ENCODE measurements around the gene OBSL1. TPM values are rescaled to one million over a fixed set of nuclear protein-coding genes. Genes with fewer than 3 reads are reported as not detected.

The OBSL1 gene
- total RNA-seq, 4 donors from 2014 or later: 47.9 to 72.9 (median 56.5) TPM

DNA sequence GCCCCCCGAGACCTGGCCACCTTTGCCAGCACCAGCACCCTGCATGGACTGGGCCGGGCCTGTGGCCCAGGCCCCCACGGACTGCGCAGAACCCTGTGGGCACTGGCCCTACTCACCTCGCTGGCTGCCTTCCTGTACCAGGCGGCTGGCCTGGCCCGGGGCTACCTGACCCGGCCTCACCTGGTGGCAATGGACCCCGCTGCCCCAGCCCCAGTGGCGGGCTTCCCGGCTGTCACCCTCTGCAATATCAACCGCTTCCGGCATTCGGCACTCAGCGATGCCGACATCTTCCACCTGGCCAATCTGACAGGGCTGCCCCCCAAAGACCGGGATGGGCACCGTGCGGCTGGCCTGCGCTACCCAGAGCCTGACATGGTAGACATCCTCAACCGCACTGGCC, 56.5 kb downstream of the OBSL1 start:
- TF ChIP-seq, protein P1, sequence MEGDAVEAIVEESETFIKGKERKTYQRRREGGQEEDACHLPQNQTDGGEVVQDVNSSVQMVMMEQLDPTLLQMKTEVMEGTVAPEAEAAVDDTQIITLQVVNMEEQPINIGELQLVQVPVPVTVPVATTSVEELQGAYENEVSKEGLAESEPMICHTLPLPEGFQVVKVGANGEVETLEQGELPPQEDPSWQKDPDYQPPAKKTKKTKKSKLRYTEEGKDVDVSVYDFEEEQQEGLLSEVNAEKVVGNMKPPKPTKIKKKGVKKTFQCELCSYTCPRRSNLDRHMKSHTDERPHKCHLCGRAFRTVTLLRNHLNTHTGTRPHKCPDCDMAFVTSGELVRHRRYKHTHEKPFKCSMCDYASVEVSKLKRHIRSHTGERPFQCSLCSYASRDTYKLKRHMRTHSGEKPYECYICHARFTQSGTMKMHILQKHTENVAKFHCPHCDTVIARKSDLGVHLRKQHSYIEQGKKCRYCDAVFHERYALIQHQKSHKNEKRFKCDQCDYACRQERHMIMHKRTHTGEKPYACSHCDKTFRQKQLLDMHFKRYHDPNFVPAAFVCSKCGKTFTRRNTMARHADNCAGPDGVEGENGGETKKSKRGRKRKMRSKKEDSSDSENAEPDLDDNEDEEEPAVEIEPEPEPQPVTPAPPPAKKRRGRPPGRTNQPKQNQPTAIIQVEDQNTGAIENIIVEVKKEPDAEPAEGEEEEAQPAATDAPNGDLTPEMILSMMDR (IDR thresholded peaks at IDR 0.05 in 4 of 5, conservative IDR thresholded peaks at IDR 0.05 in 1 of 5): no peak
- TF ChIP-seq POLR2A (IDR thresholded peaks at IDR 0.05): no peak
- Histone ChIP-seq H3K9me3 (no peaks in the 10 kb centered on the region), H3K27ac (no peak overlapping the region), H3K4me3 (no peak overlapping the region), H3K27me3 (peaks cover 25 to 39% (median 31%) of the 10 kb centered on the region in 3 donors), H3K4me1 (peaks cover 3 to 10% of the 10 kb centered on the region in 2 donors), H3K36me3 (no peaks in the 10 kb centered on the region)
- intact Hi-C loops (cut with DNase I; ENCODE audit: low total_unique reads) (loop anchor here (5.0 kb wide), 1 partner anchor 377 kb away; no protein-coding TSS in a partner anchor), in situ Hi-C loops (cut with MboI; ENCODE audit: low sequenced_read_pairs in 4 of 4) (no loop called here)
- DNase-seq: no peak
- ATAC-seq: no peak

DNA sequence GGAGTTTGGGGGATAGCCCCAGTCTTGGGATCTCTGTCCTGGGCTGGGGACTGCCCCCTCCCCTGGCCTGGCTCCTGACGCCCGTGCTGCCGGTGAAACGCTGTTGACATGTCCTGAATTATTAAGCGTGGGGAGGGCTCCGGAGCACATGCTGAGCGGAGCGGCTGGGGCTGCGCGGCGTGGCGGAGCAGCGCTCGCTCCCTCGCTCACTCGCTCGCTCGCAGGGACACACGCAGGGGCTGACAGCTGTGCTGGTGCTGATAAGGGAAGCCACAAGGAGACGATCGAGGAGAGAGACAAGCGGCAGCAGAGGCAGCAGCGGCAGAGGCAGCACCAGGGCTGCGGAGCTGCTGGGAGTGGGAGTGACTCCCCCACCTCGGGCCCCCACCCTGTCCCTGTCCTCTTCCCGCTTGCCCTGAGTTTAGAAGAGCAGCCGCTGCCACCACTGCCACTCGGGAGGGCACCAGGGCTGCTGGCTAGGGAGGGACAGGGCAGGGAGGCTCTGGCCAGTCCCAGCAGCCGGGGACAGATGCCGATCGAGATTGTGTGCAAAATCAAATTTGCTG, 57.1 kb downstream of the OBSL1 start, which contains the start of gene ASIC4:
Gene ASIC4, plus strand, starts transcription at position 287 of the 566 bp plus-strand sequence. Its CDS starts 243 bp downstream, at position 530.
- H3K4me1 ChIP-seq: peaks cover 7 to 15% of the 10 kb centered on the region in 2 donors
- H3K27ac ChIP-seq: no peak within 1 kb of the TSS
- TF ChIP-seq, protein P1 (IDR thresholded peaks at IDR 0.05 in 4 of 5, conservative IDR thresholded peaks at IDR 0.05 in 1 of 5): no peak
- no peak for TF ChIP-seq POLR2A (IDR thresholded peaks at IDR 0.05)
- no peaks in the 10 kb centered on the region for H3K9me3 ChIP-seq
- in situ Hi-C loops (cut with MboI; ENCODE audit: low sequenced_read_pairs in 4 of 4) (no loop called here), intact Hi-C loops (cut with DNase I; ENCODE audit: low total_unique reads) (no loop called here)
- peaks cover 25 to 39% (median 31%) of the 10 kb centered on the region in 3 donors for H3K27me3 ChIP-seq
- no peak for DNase-seq
- H3K4me3 ChIP-seq: peak within 1 kb of the TSS in 2 of 4 donors; percentile 10 to 24
- no peaks in the 10 kb centered on the region for H3K36me3 ChIP-seq
- no peak for ATAC-seq

DNA sequence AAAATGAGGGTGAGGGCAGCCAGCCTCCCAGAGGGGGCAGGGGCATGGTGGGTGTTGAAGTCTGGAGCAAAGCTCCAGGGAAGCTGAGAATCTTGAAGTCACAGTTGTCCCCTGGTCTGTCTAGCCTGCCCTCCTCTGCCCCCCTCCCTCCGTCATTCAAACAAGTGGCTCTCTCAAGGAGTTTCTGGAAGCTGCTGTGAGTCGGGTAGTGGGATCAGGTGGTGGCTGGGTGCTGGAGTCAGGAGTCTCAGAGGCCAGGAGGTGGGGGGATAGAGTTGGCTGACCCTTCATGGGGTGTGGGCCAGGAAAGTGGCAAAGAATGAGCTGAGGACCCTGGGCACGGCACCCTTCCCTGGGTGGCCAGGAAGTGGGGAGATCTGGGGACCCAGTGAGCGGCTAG, 57.6 kb downstream of the OBSL1 start:
- DNase-seq: no peak
- no peak overlapping the region for H3K4me3 ChIP-seq
- intact Hi-C loops (cut with DNase I; ENCODE audit: low total_unique reads) (no loop called here), in situ Hi-C loops (cut with MboI; ENCODE audit: low sequenced_read_pairs in 4 of 4) (no loop called here)
- TF ChIP-seq, protein P1 (IDR thresholded peaks at IDR 0.05 in 4 of 5, conservative IDR thresholded peaks at IDR 0.05 in 1 of 5): no peak
- TF ChIP-seq POLR2A (IDR thresholded peaks at IDR 0.05): no peak
- H3K27me3 ChIP-seq: peaks cover 25 to 39% (median 34%) of the 10 kb centered on the region in 3 donors
- no peaks in the 10 kb centered on the region for H3K9me3 ChIP-seq
- H3K36me3 ChIP-seq: no peaks in the 10 kb centered on the region
- peaks cover 7 to 16% of the 10 kb centered on the region in 2 donors for H3K4me1 ChIP-seq
- no peak overlapping the region for H3K27ac ChIP-seq
- no peak for ATAC-seq

DNA sequence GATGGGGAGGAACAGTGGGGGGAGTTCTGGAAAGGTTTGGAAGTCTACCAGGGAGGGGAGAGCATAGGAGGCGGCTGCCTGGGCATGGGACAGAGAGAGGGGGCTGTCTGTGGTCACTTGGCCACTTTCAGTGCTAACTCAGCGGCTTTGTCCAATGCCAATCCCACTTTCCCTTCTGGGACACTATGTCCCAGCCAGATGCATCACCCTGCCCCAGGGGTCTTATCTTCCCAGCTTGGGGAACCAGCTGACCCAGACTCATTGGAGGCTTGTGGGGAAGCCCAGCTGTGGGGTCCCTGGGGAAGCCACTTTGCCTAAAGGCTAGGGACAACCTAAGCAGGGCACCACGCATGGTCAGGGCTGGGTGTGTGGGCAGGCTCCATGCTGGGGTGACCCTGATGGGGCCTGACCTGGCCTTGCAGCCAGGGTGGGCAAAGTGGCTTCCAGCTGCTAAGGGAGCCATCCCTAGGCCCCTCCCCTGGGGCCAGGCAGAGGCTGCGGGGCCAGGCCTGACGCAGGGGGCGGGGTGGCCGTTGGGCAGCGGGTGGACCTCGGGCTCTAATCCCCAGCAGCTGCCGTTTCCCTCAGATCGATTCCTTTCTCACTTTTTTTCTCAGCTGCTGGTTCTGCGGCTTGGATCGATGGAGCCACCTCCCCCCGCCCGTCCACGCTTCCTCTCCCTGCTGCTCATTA, 58.7 kb downstream of the OBSL1 start:
- Histone ChIP-seq H3K36me3 (no peaks in the 10 kb centered on the region), H3K4me1 (peaks cover 7 to 16% of the 10 kb centered on the region in 2 donors), H3K27ac (no peak overlapping the region), H3K27me3 (peaks cover 25 to 39% (median 34%) of the 10 kb centered on the region in 3 donors), H3K9me3 (no peaks in the 10 kb centered on the region), H3K4me3 (no peak overlapping the region)
- DNase-seq: no peak
- TF ChIP-seq POLR2A (IDR thresholded peaks at IDR 0.05): no peak
- TF ChIP-seq, protein P1 (IDR thresholded peaks at IDR 0.05 in 4 of 5, conservative IDR thresholded peaks at IDR 0.05 in 1 of 5): no peak
- ATAC-seq: no peak
- in situ Hi-C loops (cut with MboI; ENCODE audit: low sequenced_read_pairs in 4 of 4): no loop called here
- intact Hi-C loops (cut with DNase I; ENCODE audit: low total_unique reads): no loop called here

Data from gastrocnemius medialis (tissue), 4 donors.